ENCODE results near the gene GNAS.
A peak's percentile ranks its signal among the peaks of the same experiment; 100 is the strongest.
"Not testable (repeated sequence)": the region's sequence is repeated elsewhere in the genome, so short reads cannot be mapped to it uniquely, and the experiment has no call there.

Gene GNAS

DNA sequence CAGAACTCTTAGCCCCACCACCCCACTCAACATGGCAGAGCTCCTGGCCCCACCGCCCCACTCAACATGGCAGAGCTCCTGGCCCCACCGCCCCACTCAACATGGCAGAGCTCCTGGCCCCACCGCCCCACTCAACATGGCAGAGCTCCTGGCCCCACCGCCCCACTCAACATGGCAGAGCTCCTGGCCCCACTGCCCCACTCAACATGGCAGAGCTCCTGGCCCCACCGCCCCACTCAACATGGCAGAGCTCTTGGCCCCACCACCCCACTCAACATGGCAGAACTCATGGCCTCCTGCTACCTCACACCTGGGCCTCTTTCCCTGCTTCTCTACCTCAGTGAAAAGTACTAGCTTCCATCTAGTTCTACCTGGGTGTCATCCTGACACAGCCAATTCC lies 23.7 kb upstream of the GNAS start:
- DNase-seq, result not testable (repeated sequence)

DNA sequence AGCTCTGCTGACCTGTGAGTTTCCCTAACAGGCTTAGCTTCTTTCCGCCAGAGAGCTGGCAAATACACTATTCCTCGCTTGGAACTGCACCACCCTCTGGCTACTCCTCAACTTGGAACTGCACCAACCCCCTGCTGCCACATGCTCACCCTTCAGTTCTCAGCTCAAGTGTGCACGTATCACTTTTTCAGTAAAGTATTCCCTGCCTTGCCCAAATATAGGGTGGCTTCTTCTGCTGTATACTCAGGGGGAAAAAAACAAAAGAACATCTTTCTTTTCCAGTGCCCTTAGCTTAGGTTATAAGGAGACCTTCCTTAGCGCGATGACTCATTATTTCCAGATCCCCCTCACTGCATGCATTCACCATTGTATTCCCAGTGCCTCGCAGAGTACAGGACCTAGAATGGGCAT lies 23.0 kb upstream of the GNAS start:
- no peak for DNase-seq

DNA sequence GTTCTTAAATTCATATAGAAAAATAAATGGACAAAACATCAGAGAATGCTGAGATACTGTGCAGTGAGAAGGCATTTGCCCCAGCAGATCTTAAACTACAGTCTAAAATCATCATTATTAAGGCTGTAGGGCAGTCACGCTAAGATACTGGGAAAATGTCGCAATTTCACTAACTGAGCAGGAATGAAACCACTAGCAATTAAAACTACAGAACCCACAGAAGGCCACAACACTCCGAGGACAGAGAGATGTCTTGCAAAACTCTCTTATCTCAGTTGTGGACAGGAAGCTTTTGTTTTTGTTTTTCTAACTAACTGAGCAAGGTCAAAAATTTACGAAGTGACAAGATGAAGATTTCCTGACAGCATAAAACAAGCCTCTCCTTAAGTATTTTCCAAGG lies 20.1 kb upstream of the GNAS start:
- peak; percentile 72 for DNase-seq

DNA sequence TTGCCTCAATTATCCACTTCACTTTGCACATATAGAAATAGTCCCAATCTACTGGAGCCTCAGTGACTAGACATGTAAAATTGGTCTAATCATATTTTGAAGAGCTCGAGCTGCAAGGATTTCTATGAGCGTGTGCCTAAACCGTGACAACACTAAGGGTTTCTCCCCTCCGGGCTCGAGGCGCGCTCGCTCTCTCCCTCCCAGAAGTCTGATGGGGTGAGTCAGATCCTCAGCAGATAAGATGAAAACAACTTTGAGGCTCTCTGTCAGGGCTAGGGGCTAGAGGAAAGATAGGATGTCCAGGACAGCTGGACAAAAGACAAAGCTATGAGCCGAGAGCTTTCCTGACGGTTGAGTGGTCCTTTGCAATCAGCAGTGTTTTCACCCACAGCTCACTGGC lies 18.6 kb upstream of the GNAS start:
- DNase-seq, result no peak

DNA sequence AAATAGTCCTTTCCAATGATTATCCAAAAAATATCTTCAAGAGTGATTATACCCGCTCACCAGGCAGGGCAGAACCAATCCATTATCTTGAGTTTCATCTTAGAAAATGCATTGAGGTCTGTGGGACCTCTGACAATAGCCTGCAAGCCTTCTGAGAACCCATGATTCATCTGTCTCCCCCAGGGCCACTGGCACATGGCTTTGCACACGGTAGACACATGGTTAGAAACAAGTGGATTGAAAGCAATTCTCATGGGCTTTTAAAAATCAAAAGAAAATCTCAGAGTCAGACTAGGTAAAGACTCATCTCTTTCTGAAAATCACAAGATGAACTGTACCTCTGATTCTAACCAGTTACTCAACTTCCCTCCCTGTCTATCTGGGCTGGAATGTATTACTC lies 17.3 kb upstream of the GNAS start:
- DNase-seq, result no peak

DNA sequence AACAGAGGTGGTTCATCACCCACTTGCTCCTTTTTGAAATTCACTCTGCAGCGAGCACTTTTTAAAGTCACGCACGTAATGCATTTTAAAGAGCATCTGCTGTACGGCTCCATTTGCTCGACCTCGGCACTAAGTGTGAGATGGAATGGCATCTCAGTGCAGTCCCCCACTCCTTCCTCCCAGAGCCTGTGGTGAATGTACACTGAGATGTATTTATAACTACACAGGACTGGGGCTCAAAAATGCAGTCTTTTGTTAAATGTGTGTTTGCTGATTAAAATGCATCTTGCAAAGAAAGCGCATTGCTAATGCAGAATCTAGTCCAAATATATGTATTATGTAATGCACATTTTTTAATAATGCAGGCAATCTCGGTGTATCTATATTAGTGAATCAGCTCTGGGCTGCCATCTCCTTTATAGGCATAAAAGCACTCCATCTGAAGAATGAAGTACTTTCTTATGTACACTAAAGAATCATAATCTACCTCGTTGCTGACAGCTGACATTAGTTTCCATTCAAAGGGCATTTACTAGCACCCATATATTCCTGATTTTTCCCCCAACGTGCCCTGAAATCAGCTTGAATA lies 15.8 kb upstream of the GNAS start:
- DNase-seq, result no peak

DNA sequence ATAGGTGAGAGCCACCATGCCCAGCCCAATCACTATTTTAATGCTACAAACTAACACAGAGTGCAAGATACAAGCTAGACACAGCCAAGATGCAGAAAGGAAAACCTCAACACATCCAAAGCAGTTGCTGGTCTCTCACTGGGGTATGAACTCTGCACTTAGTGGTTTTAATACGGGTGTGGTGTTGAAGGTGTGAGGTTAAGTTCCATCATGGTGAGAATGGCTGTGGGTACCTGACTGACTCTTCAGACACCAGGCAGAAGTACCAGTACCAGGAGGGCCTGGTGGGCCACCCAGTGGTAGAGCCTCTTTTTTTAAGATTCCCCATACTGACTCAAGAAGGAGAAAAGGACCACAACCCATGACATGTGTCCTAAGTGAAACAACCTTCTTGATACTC lies 14.8 kb upstream of the GNAS start:
- no peak for DNase-seq

DNA sequence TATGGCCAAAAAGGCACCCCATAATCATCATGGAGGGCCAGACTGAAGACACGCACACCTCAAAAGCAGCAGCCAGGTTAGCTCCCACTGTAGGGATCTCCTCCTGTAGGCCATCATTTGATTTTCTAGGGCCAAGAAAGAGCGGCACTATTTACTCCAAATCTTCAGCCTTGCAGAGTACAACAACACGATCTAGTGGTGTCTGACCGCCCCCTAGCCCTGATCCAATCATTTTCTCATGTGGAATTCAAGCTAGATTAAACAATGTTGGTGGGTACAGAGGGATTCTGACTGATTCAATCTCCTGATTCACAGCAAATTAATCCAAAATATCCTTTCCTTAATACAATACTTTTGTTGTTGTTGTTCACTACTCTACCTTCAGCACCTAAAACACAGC lies 14.3 kb upstream of the GNAS start:
- DNase-seq, result no peak

DNA sequence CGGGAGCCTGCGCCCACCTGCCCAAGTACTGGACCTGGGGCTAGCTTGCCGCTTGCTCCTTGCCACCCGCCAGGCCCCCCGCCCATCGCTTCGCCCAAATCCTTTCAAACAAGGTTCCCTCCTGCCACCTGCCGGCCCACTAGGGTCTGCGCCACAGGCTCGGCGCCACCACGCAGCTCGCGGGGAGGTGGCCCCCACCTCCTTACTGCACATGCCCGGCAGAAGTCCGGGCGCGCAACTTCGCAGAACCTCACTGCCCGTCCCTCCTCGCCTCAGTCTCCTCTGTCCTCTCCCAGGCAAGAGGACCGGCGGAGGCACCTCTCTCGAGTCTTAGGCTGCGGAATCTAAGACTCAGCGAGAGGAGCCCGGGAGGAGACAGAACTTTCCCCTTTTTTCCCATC lies 13.0 kb upstream of the GNAS start:
- DNase-seq, result no peak

DNA sequence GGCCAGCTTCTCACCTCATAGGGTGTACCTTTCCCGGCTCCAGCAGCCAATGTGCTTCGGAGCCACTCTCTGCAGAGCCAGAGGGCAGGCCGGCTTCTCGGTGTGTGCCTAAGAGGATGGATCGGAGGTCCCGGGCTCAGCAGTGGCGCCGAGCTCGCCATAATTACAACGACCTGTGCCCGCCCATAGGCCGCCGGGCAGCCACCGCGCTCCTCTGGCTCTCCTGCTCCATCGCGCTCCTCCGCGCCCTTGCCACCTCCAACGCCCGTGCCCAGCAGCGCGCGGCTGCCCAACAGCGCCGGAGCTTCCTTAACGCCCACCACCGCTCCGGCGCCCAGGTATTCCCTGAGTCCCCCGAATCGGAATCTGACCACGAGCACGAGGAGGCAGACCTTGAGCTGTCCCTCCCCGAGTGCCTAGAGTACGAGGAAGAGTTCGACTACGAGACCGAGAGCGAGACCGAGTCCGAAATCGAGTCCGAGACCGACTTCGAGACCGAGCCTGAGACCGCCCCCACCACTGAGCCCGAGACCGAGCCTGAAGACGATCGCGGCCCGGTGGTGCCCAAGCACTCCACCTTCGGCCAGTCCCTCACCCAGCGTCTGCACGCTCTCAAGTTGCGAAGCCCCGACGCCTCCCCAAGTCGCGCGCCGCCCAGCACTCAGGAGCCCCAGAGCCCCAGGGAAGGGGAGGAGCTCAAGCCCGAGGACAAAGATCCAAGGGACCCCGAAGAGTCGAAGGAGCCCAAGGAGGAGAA lies 12.3 kb upstream of the GNAS start:
- no peak for DNase-seq

DNA sequence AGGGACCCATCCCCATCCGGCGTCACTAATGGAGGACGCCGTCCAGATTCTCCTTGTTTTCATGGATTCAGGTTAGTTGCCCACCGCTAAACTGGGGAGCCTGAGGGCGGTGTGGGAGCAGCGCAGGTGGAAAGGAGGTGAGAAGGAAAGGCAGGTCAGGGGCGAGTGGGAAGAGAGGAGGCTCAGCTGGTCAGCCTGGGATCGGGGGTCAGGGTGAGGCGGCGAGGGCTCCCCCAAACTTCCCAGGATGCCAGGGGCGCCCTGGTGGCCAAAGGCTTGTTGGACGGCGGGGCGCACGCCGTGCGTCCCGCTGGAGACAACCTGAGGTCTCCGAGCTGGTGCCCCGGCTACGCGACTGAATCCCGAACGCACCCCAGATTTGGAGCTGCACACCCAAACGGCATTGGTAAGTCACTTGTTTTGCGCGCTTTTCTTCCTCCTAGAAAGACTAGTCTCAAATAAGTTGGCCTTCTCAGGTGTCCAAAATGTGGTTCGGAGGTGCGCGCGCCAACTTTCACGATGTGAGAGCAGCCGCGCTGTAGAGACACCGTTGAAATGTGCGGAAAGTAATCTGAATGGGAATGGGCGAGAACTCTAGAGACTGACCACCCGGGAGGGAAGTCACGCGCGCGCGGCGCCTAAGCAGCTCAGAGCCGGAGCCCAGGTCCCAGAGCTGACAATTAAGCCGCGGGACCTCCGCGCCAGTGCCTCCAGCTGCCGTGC lies 11.5 kb upstream of the GNAS start:
- no peak for DNase-seq

DNA sequence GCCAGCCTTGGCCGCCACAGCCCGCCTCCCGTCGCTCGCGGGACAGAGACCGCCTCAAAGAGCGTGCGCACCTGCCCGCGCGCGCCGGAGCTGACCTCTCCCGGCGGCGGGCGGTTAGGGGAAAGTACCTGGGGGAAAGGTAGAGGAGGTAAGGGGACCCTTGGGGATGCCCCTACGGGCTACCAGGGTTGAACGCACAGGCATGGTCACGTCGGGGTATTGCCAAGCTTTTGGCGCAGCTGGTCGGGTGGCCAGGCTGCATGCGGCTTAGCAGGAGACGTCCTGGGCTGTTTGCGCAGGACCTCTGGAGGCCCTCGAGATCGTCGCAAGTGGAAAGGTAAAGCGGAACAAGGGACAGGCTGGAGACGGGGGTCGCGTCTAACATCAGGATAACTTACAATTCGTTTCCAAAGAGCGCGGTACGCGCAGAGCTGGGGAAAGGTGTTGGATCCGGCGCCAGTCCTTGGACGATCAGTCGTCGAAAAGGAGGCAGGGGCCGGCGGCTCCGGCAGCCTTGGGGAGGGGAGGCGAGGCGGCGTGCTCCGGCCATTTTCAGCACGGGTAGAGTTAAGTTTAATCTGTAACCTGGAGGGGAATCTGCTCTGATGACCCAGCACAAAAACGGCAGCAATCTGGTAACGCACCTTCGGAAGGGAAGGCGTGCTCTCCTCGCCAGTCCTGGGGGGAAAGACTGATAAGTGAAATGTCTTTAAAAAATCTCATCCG lies 10.8 kb upstream of the GNAS start:
- DNase-seq, result no peak

DNA sequence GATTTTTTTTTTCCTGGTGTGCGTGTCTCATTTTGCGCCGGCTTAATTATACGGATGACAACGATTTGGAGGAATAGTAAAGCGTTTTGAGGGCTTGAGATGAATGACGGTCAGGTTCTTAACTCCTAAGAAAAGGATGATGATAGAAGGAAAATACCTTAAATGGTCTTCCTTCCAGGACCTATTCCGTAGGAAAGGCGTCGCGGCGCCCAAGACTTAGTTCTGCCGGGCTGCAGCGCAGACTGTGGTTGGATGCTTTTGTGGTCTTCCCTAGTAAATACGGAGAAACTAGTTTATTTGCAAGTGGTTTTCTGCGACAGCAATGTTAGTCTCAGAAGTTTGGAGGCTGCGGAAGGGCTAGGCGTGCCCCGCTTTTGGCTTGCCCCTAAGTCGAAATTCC lies 10.2 kb upstream of the GNAS start:
- DNase-seq, result no peak

DNA sequence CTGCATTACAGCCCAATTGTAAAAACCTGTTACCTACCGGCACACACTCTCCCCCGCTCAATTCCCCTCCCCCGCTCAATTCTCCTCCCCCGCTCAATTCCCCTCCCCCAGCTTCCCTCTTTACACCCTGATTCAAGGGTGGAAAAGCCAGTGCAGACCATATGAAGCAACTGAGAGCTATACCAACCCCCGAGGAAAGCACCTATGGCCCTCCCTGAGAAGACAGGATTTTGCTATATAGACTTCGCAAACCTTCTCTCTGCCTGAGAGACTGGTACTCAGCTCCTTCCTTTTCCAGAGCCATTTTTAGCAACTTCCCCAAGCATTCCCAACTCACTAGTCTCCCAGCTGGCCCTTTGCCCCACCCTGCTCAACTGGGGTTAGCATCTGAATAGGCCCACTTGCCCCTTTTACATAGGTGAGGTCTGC lies 9.4 kb upstream of the GNAS start:
- no peak for DNase-seq

DNA sequence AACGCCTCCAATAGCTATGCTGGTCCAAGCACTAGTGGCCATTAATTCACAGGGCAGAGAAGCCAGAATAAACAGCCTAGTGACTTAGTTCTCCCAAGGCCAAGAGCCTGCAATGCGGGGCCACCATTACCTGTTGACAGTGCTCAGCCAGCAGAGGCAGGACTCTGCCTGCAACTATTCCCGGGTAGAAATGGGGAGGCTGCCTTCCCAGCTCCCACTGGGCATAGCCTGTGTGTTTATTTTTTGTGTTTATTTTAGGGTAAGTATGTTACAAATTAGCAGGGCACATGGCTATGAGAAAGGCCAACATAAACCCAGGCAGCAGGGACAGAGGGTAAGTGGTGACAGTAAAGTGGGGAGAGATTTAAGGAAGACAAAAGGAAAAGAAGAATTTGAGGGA lies 6.8 kb upstream of the GNAS start:
- no peak for DNase-seq

DNA sequence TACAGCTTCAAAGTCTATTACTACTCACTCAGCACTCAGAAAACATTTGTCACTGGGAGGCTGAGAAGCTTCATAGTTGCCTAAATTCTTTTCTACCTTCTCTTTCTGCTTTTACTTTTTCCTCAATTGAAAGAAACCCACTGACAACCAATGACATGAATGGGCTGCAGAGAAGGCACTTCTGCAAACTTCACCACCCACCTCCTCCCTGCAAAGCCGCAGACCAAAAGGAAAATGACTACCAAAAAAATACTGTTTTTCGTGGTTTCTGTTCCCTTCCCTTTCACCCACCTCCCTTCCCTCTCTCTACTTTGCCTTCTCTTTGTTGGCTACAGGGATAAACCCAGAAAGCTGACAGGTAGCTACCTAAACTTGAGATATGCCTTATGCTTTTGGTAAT lies 5.1 kb upstream of the GNAS start:
- no peak for DNase-seq

DNA sequence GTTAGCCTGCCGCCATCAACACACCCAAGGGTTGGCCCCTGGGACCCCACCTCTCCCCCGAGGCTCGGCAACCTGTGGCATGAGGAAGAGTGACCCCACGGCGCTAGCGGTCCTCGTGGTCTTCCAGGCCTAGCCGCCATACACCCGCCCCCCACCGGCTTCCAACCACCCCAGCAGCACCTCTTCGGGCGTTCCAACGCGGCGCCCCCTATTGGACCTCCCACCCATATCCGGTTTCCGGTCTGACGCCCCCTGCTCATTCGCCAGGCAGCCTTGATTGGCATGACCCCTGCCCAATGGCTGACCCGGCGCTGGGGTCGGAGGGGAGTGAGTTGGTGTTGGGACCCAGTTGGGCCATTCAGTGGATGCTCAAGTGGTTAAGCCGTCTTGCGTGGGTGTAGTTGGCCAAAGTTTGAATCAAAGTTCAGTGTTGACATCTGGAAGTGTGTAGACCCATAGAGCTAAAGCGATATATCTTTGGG lies 1.8 kb upstream of the GNAS start, which contains the start of gene GNAS-AS1:
GNAS-AS1 (minus strand) TSS at position 210 of the 482 bp plus-strand sequence.
- no peak for DNase-seq

DNA sequence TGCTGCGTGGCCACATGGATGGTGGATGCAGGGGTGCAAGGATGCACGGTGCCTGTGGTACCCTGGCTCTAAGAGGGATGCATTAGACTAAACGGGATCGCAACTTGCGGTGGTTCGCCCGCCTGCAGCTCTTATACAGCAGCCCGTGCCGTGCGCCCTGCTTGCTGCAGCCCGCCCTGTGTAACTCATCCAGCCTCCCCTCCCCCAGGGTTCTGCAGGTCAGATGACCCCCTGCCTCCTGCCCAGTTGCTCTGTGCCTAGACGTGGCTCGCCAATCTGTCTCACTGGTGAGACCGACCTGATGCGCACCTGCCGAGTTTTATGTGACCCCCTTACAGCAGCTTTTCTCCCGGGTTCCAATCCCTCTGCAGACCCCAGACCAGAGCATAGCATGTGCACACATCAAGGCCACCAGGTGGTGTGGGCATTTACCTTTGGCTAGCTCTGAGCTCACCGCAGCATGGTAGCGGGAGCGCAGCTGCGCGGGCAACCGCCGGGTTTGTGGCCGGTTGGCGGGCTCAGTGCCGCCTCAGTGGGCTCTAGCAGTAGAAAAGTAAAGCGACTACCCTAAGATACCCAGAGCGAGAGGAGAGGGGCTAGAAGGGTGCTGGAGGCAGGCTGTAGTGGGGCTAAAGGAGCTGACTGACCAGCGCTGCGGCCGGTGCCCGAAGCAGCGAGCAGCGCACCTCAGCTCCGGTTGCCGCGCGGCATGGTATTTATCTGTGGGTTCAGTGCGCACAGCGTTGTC lies 1.1 kb upstream of the GNAS start:
- DNase-seq, result no peak

DNA sequence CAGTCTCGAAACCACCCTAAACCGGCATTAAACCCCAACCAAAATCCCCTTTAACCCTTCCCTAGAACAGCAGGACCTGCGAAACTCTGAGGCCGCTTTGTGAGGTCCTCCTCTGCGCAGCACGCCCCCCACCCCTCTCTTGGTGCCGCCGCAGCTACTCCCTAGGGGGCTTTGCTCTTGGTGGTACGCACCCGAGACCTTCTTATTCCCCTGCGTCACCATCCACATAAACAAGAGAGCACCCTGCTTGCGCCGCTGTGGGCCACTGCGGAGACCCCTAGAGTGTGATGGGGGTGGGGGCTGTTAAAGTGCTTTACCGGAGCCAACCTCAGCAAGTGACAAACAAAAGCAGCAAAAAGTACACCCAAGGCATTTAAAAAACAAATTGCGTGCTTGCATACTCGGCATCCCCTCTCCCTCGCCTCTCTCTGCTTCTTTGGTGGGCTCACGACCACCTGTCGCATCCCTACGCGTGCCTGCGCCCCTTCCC lies 502 bp upstream of the GNAS start:
- no peak for DNase-seq

DNA sequence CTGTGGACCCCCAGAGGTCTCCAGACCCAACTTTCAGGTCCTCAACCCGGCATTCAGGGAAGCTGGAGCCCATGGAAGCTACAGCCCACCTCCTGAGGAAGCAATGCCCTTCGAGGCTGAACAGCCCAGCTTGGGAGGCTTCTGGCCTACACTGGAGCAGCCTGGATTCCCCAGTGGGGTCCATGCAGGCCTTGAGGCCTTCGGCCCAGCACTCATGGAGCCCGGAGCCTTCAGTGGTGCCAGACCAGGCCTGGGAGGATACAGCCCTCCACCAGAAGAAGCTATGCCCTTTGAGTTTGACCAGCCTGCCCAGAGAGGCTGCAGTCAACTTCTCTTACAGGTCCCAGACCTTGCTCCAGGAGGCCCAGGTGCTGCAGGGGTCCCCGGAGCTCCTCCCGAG lies 950 bp downstream of the GNAS start:
- DNase-seq, result no peak

DNA sequence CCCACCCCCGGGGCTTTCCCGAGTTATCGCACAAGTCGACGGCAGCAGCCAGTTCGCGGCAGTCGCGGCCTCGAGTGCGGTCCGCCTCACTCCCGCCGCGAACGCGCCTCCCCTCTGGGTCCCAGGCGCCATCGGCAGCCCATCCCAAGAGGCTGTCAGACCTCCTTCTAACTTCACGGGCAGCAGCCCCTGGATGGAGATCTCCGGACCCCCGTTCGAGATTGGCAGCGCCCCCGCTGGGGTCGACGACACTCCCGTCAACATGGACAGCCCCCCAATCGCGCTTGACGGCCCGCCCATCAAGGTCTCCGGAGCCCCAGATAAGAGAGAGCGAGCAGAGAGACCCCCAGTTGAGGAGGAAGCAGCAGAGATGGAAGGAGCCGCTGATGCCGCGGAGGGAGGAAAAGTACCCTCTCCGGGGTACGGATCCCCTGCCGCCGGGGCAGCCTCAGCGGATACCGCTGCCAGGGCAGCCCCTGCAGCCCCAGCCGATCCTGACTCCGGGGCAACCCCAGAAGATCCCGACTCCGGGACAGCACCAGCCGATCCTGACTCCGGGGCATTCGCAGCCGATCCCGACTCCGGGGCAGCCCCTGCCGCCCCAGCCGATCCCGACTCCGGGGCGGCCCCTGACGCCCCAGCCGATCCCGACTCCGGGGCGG lies 1.6 kb downstream of the GNAS start:
- no peak for DNase-seq

All from GF-D8 (cell line).